C4-2B (cell line): ENCODE results near the gene SLC7A6.

Source experiments
- H3K27ac ChIP-seq: fragments of 450-650 bp; 2 replicates; pipeline ENCODE4 v1.5.1; 2017
- CTCF ChIP-seq: fragments of 450-650 bp; conservative IDR thresholded peaks from 2 replicates; pipeline ENCODE4 v1.5.1; 2017; ENCODE audit warnings: mild to moderate bottlenecking
- ZFX ChIP-seq: fragments of 450-650 bp; IDR thresholded peaks from 2 replicates; pipeline ENCODE4 v1.6.1; 2017

The SLC7A6 gene

DNA sequence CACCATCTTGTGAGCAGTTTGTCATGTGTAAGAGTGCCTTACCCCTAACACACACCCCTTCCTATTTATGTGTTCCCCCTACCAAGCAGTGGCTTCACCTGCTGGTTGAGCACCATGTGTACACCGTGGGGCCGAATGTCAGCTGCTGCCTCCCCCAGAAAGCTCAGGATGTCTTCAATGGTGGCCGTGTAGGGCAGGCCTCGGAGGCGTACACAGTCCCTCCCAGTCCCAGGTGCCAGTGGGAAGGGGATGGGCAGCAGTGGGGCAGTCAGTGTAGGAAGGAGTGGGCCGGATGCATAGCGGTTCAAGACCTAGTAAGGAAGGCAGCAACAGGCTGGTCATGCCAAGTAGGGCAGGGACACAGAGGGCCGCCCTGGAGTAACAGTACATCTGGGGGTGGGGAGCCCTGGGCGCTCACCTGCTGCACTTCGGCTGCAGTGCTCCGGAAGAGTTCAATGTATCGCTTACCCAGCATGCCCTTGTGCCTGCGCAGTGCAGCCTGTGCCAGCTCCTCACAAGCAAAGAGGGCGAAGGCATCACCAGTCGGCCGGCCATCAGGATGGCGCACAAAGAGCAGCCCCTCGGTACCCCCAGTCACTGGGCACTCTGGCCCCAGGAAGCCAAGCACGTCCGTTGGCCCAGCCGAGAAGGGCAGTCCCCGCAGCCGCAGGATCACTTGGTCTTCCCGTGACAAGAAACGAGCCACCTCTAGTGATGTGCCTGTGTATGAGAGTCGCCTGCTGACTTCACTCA, 32.8 kb upstream of the SLC7A6 start:
- no peak for TF ChIP-seq CTCF
- TF ChIP-seq ZFX, result no peak
- H3K27ac ChIP-seq, result no peak overlapping the region

GRCh38 chr16:68232335-68232734, 32.0 kb upstream of the SLC7A6 start:
- TF ChIP-seq CTCF, result no peak
- no peak for TF ChIP-seq ZFX
- H3K27ac ChIP-seq, result no peak overlapping the region

- no peak for TF ChIP-seq CTCF
- TF ChIP-seq ZFX, result no peak
- peak overlapping the region; percentile 97; the same call in 1 of the 2 replicates for H3K27ac ChIP-seq
Observed at GRCh38 chr16:68233085-68233834, 31.1 kb upstream of the SLC7A6 start.

DNA sequence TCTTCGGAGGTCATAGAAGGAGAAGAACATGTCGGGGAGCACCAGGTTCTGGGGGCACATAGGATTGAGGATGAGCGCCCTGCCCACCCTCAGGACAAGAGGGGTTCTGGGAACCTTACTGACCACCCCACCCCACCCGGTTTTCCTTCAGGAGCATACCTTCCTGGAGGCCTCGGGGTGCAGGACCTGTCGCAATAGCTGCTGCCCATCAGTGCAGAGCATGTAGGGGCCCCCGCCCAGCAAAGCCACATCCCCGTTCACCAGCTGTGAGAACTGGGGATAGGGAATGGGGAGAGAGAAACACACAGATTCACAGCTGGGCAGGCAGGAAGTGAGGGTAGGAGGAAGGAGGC, 30.5 kb upstream of the SLC7A6 start:
- H3K27ac ChIP-seq, result peak overlapping the region; percentile 97
- TF ChIP-seq ZFX (no peak), CTCF (no peak)

DNA sequence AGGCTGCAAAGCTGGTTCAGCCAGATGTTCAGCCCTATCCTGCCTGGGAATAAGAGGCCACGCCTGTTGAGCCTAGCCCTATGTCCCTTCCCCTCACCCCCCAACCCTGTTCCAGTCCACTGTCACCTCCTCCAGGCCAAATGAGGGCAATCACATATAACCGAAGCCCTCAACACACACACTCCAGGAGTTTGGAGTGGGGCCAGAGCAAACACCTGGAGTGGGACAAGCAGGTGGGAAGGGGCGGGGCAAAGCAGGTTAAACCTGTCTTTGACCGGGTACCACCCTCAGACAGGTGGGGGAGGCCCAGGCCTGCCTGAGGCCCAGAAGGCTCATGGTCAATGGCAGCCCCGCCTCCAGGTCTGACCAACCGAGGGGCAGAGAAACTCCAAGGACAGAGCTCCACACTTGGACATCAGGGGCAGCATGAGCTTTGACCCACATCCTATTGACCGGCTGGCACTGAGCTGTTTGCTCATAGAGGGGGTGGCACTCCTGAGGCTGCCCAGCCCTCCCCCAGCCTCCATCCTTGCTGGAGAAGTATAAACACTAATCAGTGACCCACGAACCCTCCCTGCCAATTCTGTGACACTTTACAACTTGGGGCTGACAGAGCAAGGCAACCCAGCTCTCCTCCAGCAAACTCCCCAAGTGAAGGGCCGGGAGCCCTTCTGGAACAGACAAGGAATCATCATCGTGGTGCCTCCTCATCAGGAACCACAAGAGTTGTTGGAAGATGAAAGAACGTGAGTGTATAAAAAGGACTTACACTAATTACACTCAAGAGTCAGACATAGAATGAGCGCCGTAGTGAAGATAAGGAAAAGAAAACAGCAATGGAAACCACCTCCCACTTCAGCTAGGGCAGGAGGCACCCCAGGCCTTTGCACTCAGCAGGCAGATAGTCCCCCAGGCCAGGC, 29.9 kb upstream of the SLC7A6 start:
- peak overlapping the region; percentile 97 for H3K27ac ChIP-seq
- TF ChIP-seq ZFX, result no peak
- TF ChIP-seq CTCF, result no peak

- H3K27ac ChIP-seq, result peak overlapping the region; percentile 97
- TF ChIP-seq ZFX (peak; percentile 82), CTCF (peak; percentile 61)
Observed at GRCh38 chr16:68235108-68235886, 29.0 kb upstream of the SLC7A6 start.
